RCC 7860 (cell line): ENCODE results near the gene TAF3.
A peak's percentile ranks its signal among the peaks of the same experiment; 100 is the strongest.
"Not testable (repeated sequence)": the region's sequence is repeated elsewhere in the genome, so short reads cannot be mapped to it uniquely, and the experiment has no call there.

Experiments used
- DNase-seq: peaks from one replicate; pipeline ENCODE4 v3.0.0-alpha.2; 2015; ENCODE audit warnings: low spot score
- FAIRE-seq: peaks from 2 replicates; lab custom pipeline; 2012; peaks lifted over from hg19 to GRCh38; lab: Jason Lieb, UNC

TAF3 gene

GRCh38 chr10:7810443-7810842 is 7.9 kb upstream of the TAF3 start:
- no peak for FAIRE-seq
- no peak for DNase-seq

- FAIRE-seq, result no peak
- no peak for DNase-seq
Observed at GRCh38 chr10:7811000-7811399, 7.3 kb upstream of the TAF3 start.

- not testable (repeated sequence) for FAIRE-seq
Observed at GRCh38 chr10:7811743-7812142, 6.6 kb upstream of the TAF3 start.

GRCh38 chr10:7813481-7813880 is 4.8 kb upstream of the TAF3 start:
- DNase-seq, result no peak
- FAIRE-seq, result no peak

More at GRCh38 chr10:7811743-7812142, 6.6 kb upstream of the TAF3 start:
- not testable (repeated sequence) for DNase-seq

- FAIRE-seq (no peak), DNase-seq (no peak)
Observed at GRCh38 chr10:7817576-7817975, 729 bp upstream of the TAF3 start.

- no peak for FAIRE-seq
- no peak for DNase-seq
Observed at GRCh38 chr10:7817984-7818294, 366 bp upstream of the TAF3 start.

GRCh38 chr10:7819121-7819460 is 786 bp downstream of the TAF3 start:
- FAIRE-seq (no peak), DNase-seq (peak; percentile 40)

- FAIRE-seq, result no peak
- DNase-seq, result no peak
Observed at GRCh38 chr10:7824251-7824650, 5.9 kb downstream of the TAF3 start.

- FAIRE-seq (peak; percentile 72), DNase-seq (peak; percentile 59)
Observed at GRCh38 chr10:7826971-7827370, 8.7 kb downstream of the TAF3 start.

- FAIRE-seq, result no peak
- no peak for DNase-seq
Observed at GRCh38 chr10:7829289-7829834, 11.1 kb downstream of the TAF3 start.

- no peak for DNase-seq
- no peak for FAIRE-seq
Observed at GRCh38 chr10:7832060-7832459, 13.8 kb downstream of the TAF3 start.

GRCh38 chr10:7833210-7833609 is 14.9 kb downstream of the TAF3 start:
- DNase-seq (no peak), FAIRE-seq (no peak)

GRCh38 chr10:7834262-7834661 is 16.0 kb downstream of the TAF3 start:
- DNase-seq, result no peak
- no peak for FAIRE-seq

- DNase-seq (no peak), FAIRE-seq (no peak)
Observed at GRCh38 chr10:7836571-7836970, 18.3 kb downstream of the TAF3 start.

GRCh38 chr10:7846591-7846990 is 28.3 kb downstream of the TAF3 start:
- FAIRE-seq, result no peak
- no peak for DNase-seq

- FAIRE-seq (no peak), DNase-seq (no peak)
Observed at GRCh38 chr10:7853226-7853842, 35.0 kb downstream of the TAF3 start.

- FAIRE-seq, result peak; percentile 72
- no peak for DNase-seq
Observed at GRCh38 chr10:7853890-7854289, 35.6 kb downstream of the TAF3 start.

GRCh38 chr10:7855205-7855604 is 36.9 kb downstream of the TAF3 start:
- DNase-seq (no peak), FAIRE-seq (no peak)

- FAIRE-seq (peak; percentile 49), DNase-seq (no peak)
Observed at GRCh38 chr10:7856678-7857077, 38.4 kb downstream of the TAF3 start.

- FAIRE-seq, result no peak
- DNase-seq, result no peak
Observed at GRCh38 chr10:7857262-7857661, 39.0 kb downstream of the TAF3 start.

- DNase-seq (no peak), FAIRE-seq (no peak)
Observed at GRCh38 chr10:7861509-7862120, 43.3 kb downstream of the TAF3 start.

- DNase-seq (no peak), FAIRE-seq (no peak)
Observed at GRCh38 chr10:7862121-7862514, 43.8 kb downstream of the TAF3 start.

GRCh38 chr10:7866176-7866575 is 47.9 kb downstream of the TAF3 start:
- no peak for DNase-seq
- no peak for FAIRE-seq
